ENCODE measurements around the gene LIPC.

The LIPC gene

DNA sequence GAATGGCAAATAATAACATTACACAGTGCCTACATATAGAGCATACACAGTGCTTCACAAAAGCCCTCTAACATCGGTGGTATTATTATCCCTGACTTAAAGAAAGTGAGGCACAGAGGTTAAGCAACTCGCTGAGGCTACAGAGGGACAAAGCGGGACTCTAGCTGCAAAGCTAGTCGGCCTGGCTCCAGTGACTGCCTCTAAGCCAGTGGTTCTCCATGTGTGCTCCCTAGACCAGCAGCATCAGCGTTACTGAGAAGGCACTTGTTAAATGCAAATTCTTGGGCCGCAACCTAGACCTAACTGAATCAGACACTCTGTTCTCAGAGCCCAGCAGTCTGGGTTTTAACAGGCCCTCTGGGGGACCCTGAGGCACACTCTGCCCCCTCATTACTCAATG is 33.1 kb upstream of the LIPC start:
- TF ChIP-seq GATA2 (IDR thresholded peaks at IDR 0.05; ENCODE audit: low read depth, low read length) (no peak), GATA3 (IDR thresholded peaks at IDR 0.05; ENCODE audit: low read depth, low read length) (no peak)

GRCh38 chr15:58399739-58400138 is 32.1 kb upstream of the LIPC start:
- no peak for TF ChIP-seq GATA3 (IDR thresholded peaks at IDR 0.05; ENCODE audit: low read depth, low read length)
- TF ChIP-seq GATA2 (IDR thresholded peaks at IDR 0.05; ENCODE audit: low read depth, low read length): no peak

- TF ChIP-seq GATA3 (IDR thresholded peaks at IDR 0.05; ENCODE audit: low read depth, low read length) (no peak), GATA2 (IDR thresholded peaks at IDR 0.05; ENCODE audit: low read depth, low read length) (no peak)
Measured at GRCh38 chr15:58401276-58401675, 30.5 kb upstream of the LIPC start.

DNA sequence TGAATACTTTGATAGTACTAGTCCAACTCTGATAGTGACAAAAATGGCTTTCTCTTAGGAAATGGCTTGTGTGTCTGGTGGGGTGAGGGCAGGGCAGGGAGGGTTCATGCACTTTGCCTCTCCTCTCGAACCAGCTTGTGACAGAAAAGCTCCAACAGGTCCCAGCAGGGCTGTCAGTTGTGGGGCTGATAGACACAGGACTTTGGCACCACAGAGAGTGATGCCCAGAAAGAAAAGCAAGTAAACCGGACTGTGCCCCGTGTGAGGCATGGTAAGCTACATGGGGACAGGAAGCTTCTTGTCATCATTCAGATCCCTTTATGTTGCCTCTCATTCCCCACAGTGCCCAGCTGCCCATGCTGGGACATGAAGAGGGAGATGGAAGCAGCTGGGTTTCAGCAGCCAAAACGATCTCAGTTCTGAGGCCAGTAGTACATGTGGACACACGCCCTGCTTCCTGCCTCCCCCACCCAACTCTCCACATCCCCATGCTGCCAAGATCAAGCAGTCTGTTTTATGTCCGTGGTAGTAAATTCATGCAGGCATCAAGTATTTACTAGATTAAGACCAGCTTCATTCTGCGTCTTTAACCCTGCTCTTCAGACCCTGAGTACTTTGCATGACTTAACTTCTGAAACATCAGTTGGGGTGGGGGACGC is 29.7 kb upstream of the LIPC start:
- TF ChIP-seq GATA3 (IDR thresholded peaks at IDR 0.05; ENCODE audit: low read depth, low read length) (no peak), GATA2 (IDR thresholded peaks at IDR 0.05; ENCODE audit: low read depth, low read length) (no peak)

DNA sequence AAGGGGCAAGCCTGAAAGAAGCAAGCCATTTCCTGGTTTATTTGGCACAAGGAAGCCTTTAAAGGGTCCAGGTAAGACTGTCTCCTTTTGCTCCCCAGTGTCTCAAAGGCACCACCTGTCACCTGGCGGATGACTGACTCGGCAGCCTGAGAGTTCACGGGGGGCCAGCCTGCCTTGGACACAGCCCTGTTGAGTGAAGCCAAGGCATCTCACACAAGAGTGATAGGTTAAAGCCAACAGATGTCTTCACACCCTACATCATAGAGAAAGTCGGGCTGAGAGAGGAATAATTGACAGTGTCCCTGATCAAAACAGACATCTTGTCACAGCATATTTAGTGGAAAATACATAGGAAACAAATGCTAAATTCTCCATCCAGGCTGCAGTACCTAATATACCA is 28.2 kb upstream of the LIPC start:
- no peak for TF ChIP-seq GATA2 (IDR thresholded peaks at IDR 0.05; ENCODE audit: low read depth, low read length)
- no peak for TF ChIP-seq GATA3 (IDR thresholded peaks at IDR 0.05; ENCODE audit: low read depth, low read length)

GRCh38 chr15:58404020-58404419 is 27.8 kb upstream of the LIPC start:
- no peak for TF ChIP-seq GATA3 (IDR thresholded peaks at IDR 0.05; ENCODE audit: low read depth, low read length)
- no peak for TF ChIP-seq GATA2 (IDR thresholded peaks at IDR 0.05; ENCODE audit: low read depth, low read length)

GRCh38 chr15:58404722-58405121 is 27.1 kb upstream of the LIPC start:
- no peak for TF ChIP-seq GATA2 (IDR thresholded peaks at IDR 0.05; ENCODE audit: low read depth, low read length)
- TF ChIP-seq GATA3 (IDR thresholded peaks at IDR 0.05; ENCODE audit: low read depth, low read length): no peak

- no peak for TF ChIP-seq GATA3 (IDR thresholded peaks at IDR 0.05; ENCODE audit: low read depth, low read length)
Measured at GRCh38 chr15:58405865-58406264, 25.9 kb upstream of the LIPC start.

DNA sequence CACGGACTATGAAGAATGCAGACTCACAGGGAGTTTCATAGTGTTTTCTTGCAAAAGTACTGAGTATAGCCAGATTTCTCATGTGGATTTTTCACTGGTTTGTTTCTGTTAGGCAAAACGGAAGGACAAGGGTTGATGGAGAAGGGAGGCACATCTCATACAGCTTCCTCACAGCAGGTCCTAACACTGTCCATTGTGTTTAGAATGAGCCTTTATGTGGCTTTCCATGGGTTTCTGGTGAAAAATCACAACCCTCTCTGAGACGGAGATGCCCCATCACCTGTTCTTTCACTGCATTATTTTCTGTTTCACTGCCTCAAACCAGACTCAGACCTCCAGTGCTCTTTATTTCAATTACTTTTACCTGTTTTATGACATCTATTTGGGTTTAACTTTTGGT is 25.0 kb upstream of the LIPC start:
- TF ChIP-seq GATA3 (IDR thresholded peaks at IDR 0.05; ENCODE audit: low read depth, low read length) (no peak), GATA2 (IDR thresholded peaks at IDR 0.05; ENCODE audit: low read depth, low read length) (no peak)

DNA sequence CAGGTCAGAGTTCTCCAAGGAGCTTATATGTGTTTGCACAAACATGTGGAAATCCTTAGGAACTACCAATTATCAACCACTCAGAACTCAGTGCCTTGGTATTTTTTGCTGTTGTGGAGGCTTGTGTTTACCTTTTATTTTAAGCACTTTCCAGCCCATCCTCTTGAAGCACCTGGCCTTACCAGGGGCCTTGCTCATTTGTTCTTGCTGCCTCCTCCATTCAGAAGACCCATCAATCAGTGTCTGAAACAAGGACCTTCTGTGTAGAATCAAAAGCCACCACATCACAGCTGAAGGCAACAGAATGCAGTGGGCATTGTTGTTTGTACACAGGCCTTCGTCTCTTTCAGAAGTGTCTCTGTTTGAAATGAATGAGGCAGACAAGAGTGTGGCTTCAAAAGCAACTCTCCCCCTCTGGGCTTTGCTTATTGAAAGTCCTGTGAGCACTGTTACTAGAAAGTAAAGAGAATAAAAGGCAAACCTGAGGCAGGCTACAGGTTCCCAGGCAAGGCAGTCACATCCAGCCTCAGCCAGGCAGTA is 24.5 kb upstream of the LIPC start:
- no peak for TF ChIP-seq GATA2 (IDR thresholded peaks at IDR 0.05; ENCODE audit: low read depth, low read length)
- no peak for TF ChIP-seq GATA3 (IDR thresholded peaks at IDR 0.05; ENCODE audit: low read depth, low read length)

DNA sequence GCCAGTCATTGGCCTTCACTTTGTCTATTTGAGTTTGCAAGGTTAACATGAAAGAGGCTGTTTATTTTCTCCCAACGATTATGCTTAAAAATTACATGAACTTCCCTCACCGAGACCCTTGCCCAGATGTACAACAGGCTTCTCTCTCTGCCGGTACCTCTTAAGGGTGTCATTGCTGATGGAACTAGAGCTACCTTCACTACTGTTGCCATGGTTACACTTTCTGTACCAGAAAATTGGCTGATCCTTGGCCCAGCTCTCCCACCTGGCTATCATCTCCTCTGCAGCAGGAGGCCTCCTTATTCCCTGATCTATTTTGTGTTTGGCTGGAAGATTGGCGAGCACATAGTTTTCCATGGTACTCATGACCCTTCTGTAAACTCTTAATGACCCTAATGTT is 24.0 kb upstream of the LIPC start:
- TF ChIP-seq GATA3 (IDR thresholded peaks at IDR 0.05; ENCODE audit: low read depth, low read length): no peak
- TF ChIP-seq GATA2 (IDR thresholded peaks at IDR 0.05; ENCODE audit: low read depth, low read length): no peak

GRCh38 chr15:58409861-58410260 is 21.9 kb upstream of the LIPC start:
- TF ChIP-seq GATA2 (IDR thresholded peaks at IDR 0.05; ENCODE audit: low read depth, low read length) (no peak), GATA3 (IDR thresholded peaks at IDR 0.05; ENCODE audit: low read depth, low read length) (no peak)

DNA sequence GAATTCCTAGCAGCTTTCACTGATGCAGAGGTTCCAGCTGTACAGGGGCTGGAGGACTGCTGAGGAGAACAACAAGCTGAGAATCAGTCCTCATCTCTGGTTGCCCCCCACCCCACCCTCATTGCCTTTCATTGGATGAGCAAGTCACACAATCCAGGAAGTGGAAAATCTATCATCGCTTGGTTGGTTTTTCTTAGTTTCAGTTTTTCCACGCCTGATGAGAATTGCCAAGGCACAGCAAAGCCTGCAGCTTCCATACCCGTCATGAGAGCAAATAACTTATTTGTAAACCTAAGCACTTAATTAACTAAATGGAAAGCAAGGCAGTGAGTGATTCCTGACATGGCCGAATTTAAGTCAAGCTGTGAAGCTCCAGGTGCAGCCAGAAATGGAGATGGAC is 21.4 kb upstream of the LIPC start:
- no peak for TF ChIP-seq GATA3 (IDR thresholded peaks at IDR 0.05; ENCODE audit: low read depth, low read length)
- TF ChIP-seq GATA2 (IDR thresholded peaks at IDR 0.05; ENCODE audit: low read depth, low read length): no peak

DNA sequence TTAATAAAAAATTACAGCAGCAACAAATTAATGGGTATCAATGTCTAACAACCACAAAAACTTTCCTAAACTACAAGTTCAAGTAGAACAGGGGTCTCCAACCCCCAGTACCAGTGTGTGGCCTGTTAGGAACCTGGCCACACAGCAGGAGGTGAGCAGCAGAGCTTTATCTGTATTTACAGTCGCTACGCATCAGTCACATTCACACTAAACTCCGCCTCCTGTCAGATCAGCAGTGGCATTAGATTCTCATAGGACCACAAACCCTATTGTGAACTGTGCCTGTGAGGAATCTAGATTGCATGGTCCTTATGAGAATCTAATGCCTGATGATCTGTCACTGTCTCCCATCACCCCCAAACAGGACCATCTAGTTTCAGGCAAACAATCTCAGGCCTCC is 18.5 kb upstream of the LIPC start:
- no peak for TF ChIP-seq GATA2 (IDR thresholded peaks at IDR 0.05; ENCODE audit: low read depth, low read length)
- TF ChIP-seq GATA3 (IDR thresholded peaks at IDR 0.05; ENCODE audit: low read depth, low read length): no peak

DNA sequence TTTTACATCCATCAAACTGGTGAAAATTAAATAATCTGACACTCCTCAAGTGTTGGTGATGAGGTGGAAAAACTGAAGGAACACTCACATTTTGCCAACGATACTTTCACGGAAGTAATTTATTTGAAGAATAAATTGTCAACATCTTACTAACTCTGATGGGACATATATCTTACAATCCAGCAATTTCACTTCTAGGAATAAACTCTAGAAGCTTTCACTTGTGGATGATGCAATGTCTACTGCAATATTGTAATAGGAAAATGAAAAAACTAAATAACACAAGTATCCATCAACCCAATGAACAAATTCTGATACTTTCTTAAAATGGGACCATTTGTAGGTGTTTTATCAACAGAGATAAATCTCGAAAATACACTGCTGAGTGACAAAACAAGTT is 16.2 kb upstream of the LIPC start:
- no peak for TF ChIP-seq GATA2 (IDR thresholded peaks at IDR 0.05; ENCODE audit: low read depth, low read length)
- TF ChIP-seq GATA3 (IDR thresholded peaks at IDR 0.05; ENCODE audit: low read depth, low read length): no peak

GRCh38 chr15:58416963-58417362 is 14.8 kb upstream of the LIPC start:
- TF ChIP-seq GATA2 (IDR thresholded peaks at IDR 0.05; ENCODE audit: low read depth, low read length) (no peak), GATA3 (IDR thresholded peaks at IDR 0.05; ENCODE audit: low read depth, low read length) (no peak)
